Neuron (in vitro differentiated cells): ENCODE measurements around the gene KAT2A.

Experiments used
- H2AFZ ChIP-seq: one replicate; pipeline ENCODE4 v1.6.1; 2013; ENCODE audit warnings: low read depth, mild to moderate bottlenecking, inconsistent platforms, low read length, moderate library complexity
- H3K27me3 ChIP-seq: one replicate; pipeline ENCODE4 v1.6.1; 2013; ENCODE audit warnings: low read length; ENCODE audit not compliant: insufficient read depth
- H3K36me3 ChIP-seq: one replicate; pipeline ENCODE4 v1.6.1; 2013; ENCODE audit warnings: low read length; ENCODE audit not compliant: insufficient read depth
- H3K4me1 ChIP-seq: one replicate; pipeline ENCODE4 v1.6.1; 2013; ENCODE audit warnings: low read length; ENCODE audit not compliant: insufficient read depth
- H3K4me3 ChIP-seq: 2 replicates; pipeline ENCODE4 v1.5.1; 2013; ENCODE audit warnings: mild to moderate bottlenecking, low read length, moderate library complexity
- H3K9me3 ChIP-seq: one replicate; pipeline ENCODE4 v1.6.1; 2013; ENCODE audit warnings: low read length

The KAT2A gene

DNA sequence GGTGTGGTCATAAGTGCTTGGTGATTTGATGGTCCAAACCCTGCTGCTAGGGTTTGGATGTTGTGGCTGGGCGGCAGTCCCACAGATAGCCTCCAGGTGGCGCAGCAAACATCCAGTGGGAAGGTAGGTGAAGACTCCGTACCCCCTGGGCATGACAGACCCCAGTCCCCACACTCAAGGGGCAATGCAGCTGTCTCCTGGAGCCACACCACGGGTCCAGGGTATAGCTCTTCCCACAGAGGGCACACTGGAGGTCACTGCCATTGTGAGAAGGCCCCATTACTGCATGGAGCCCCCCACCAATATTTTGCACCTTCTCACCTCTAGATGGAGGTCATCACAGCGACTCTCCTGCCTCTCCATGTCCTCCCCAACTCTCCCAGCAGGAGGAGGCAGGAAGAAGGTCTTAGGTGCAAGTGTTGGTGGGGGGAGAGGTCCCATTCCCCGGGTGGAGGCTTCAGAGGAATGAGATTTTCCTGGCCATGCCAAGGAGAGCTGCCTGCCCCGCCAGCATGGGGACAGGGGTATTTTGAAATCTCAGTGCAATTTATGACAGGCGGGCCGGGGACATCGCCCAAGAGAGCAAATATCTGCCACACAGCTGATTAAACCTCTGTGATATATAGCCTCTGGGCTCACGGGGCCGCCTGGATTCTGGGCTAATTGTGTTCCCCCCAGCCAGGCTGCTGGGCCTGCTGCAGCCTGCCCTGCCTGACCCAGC lies 53.6 kb downstream of the KAT2A start:
- no peak overlapping the region for H2AFZ ChIP-seq
- H3K4me1 ChIP-seq: peaks cover 6% of the 10 kb centered on the region
- H3K9me3 ChIP-seq: no peaks in the 10 kb centered on the region
- peaks cover 42% of the 10 kb centered on the region for H3K27me3 ChIP-seq
- no peaks in the 10 kb centered on the region for H3K36me3 ChIP-seq
- H3K4me3 ChIP-seq: no peak overlapping the region

GRCh38 chr17:42065201-42065600 lies 56.0 kb downstream of the KAT2A start:
- Histone ChIP-seq H3K4me1 (peaks cover 6% of the 10 kb centered on the region), H2AFZ (no peak overlapping the region), H3K4me3 (no peak overlapping the region), H3K36me3 (no peaks in the 10 kb centered on the region), H3K9me3 (no peaks in the 10 kb centered on the region), H3K27me3 (peaks cover 18% of the 10 kb centered on the region)
